ENCODE measurements around the gene HGS.

DNA sequence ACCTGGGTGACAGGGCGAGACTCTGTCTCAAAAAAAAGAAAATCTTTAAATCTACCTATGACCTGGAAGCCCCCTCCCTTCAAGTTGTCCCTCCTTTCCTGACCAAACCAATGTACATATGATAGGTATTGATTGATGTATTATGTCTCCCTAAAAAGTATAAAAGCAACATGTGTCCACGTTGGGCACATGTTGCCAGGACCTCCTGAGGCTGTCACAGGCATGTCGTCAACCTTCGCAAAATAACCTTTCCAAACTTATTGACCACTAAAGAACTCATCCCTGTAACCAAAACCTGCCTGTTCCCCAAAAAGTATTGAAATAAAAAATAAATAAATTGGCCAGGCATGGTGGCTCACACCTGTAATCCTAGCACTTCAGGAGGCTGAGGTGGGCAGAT, 21.8 kb upstream of the HGS start:
- TF ChIP-seq BRCA1 (IDR thresholded peaks at IDR 0.05; ENCODE audit: low read depth, low read length) (no peak), BACH1 (IDR thresholded peaks at IDR 0.05; ENCODE audit: low read length) (no peak), JUN (IDR thresholded peaks at IDR 0.05; ENCODE audit: low read depth, low read length) (no peak), RNF2 (IDR thresholded peaks at IDR 0.05; ENCODE audit: borderline replicate concordance, low read depth, low read length, missing control alignments, poor library complexity, severe bottlenecking) (no peak), CEBPB (IDR thresholded peaks at IDR 0.05; ENCODE audit: low read depth, low read length) (no peak), TAF1 (IDR thresholded peaks at IDR 0.05; ENCODE audit: low read depth, low read length) (no peak), POLR2A (IDR thresholded peaks at IDR 0.05; ENCODE audit: control extremely low read depth in 1 of 2, low read depth in 2 of 2, low read length in 2 of 2) (no peak), FOSL1 (IDR thresholded peaks at IDR 0.05; ENCODE audit: insufficient read depth, low read depth, low read length) (no peak), EP300 (IDR thresholded peaks at IDR 0.05; ENCODE audit: borderline replicate concordance in 1 of 2, low read depth in 2 of 2, low read length in 2 of 2) (no peak), GTF2F1 (IDR thresholded peaks at IDR 0.05; ENCODE audit: borderline replicate concordance, low read depth, low read length) (no peak)
- TF ChIP-seq, protein P1, sequence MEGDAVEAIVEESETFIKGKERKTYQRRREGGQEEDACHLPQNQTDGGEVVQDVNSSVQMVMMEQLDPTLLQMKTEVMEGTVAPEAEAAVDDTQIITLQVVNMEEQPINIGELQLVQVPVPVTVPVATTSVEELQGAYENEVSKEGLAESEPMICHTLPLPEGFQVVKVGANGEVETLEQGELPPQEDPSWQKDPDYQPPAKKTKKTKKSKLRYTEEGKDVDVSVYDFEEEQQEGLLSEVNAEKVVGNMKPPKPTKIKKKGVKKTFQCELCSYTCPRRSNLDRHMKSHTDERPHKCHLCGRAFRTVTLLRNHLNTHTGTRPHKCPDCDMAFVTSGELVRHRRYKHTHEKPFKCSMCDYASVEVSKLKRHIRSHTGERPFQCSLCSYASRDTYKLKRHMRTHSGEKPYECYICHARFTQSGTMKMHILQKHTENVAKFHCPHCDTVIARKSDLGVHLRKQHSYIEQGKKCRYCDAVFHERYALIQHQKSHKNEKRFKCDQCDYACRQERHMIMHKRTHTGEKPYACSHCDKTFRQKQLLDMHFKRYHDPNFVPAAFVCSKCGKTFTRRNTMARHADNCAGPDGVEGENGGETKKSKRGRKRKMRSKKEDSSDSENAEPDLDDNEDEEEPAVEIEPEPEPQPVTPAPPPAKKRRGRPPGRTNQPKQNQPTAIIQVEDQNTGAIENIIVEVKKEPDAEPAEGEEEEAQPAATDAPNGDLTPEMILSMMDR (IDR thresholded peaks at IDR 0.05; ENCODE audit: control extremely low read depth in 1 of 3, insufficient read depth in 1 of 3, low read depth in 1 of 3, low read length in 3 of 3) = no peak
- TF ChIP-seq, protein P2, sequence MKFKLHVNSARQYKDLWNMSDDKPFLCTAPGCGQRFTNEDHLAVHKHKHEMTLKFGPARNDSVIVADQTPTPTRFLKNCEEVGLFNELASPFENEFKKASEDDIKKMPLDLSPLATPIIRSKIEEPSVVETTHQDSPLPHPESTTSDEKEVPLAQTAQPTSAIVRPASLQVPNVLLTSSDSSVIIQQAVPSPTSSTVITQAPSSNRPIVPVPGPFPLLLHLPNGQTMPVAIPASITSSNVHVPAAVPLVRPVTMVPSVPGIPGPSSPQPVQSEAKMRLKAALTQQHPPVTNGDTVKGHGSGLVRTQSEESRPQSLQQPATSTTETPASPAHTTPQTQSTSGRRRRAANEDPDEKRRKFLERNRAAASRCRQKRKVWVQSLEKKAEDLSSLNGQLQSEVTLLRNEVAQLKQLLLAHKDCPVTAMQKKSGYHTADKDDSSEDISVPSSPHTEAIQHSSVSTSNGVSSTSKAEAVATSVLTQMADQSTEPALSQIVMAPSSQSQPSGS (IDR thresholded peaks at IDR 0.05; ENCODE audit: low read length) = no peak
- TF ChIP-seq, protein P3, sequence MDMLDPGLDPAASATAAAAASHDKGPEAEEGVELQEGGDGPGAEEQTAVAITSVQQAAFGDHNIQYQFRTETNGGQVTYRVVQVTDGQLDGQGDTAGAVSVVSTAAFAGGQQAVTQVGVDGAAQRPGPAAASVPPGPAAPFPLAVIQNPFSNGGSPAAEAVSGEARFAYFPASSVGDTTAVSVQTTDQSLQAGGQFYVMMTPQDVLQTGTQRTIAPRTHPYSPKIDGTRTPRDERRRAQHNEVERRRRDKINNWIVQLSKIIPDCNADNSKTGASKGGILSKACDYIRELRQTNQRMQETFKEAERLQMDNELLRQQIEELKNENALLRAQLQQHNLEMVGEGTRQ (IDR thresholded peaks at IDR 0.05; ENCODE audit: low read length) = no peak

Measured in H1 (cell line).